Nephron (organoid): ENCODE results near the gene MRPL4.
"Not testable (repeated sequence)": the region's sequence is repeated elsewhere in the genome, so short reads cannot be mapped to it uniquely, and the experiment has no call there.

ENCODE experiments used
- H3K27ac Mint-ChIP-seq, 3 experiments: 2 replicates each; pipeline ENCODE4 v1.8.0; 2020; ENCODE audit warnings: mixed read lengths in 3 of 3, mild to moderate bottlenecking in 2 of 3, moderate library complexity in 1 of 3
- H3K27me3 Mint-ChIP-seq: 2 replicates; pipeline ENCODE4 v1.8.0; 2021; ENCODE audit warnings: low read depth, mild to moderate bottlenecking, moderate library complexity, mixed read lengths
- H3K36me3 Mint-ChIP-seq: 2 replicates; pipeline ENCODE4 v1.8.0; 2020; ENCODE audit warnings: low read depth, mixed read lengths
- H3K4me1 Mint-ChIP-seq: 2 replicates; pipeline ENCODE4 v1.8.0; 2020; ENCODE audit warnings: mixed read lengths
- H3K4me3 Mint-ChIP-seq, 3 experiments: 2 replicates each; pipeline ENCODE4 v1.8.0; 2020; ENCODE audit warnings: mild to moderate bottlenecking in 3 of 3, mixed read lengths in 3 of 3, moderate library complexity in 2 of 3
- H3K9me3 Mint-ChIP-seq: 2 replicates; pipeline ENCODE4 v1.8.0; 2020; ENCODE audit warnings: mixed read lengths
- TF ChIP-seq, protein P1 (sequence below), 3 experiments: fragments of 200-600 bp; sonication (generic); IDR thresholded peaks; one replicate each; pipeline ENCODE4 v1.5.0; 2021; ENCODE audit warnings: antibody characterized with exemption in 3 of 3; ENCODE audit not compliant: unreplicated experiment in 3 of 3

Gene MRPL4

DNA sequence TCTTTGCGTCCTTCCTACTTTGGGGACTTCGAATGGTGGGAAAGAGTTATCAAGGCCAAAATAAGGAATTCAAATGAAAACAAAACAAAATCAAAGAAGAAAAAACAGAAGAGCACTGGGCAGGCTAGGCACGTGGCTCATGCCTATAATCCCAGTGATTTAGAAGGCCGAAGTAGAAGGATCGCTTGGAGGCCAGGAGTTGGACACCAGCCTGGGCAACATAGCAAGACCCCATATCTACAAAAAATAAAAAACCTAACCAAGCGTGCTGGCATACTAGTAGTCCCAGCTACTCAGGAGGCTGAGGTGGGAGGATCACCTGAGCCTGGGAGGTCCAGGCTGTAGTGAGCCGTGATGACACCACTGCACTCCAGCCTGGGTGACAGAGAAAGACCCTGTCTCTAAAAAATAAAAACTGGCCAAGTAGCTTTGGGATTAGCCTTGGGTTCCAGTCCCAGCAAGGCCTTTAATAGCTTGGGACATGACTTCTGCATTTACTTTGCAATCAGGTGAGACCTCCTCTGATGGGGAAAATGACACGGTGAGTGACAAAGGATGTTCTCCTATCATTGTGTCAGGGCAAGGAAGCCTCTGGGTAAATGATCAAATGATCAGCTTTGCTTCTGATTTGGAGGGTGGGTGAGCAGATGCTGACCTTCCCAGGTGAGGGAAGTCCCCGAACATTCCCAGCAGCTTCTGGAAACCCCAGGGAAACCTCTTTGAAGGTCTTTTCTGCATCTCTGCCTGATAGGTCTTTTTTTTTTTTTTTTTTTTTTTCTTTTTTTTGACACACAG, 26.0 kb downstream of the MRPL4 start:
- no peaks in the 10 kb centered on the region for H3K36me3 Mint-ChIP-seq
- no peak overlapping the region for H3K4me3 Mint-ChIP-seq
- TF ChIP-seq, protein P1, sequence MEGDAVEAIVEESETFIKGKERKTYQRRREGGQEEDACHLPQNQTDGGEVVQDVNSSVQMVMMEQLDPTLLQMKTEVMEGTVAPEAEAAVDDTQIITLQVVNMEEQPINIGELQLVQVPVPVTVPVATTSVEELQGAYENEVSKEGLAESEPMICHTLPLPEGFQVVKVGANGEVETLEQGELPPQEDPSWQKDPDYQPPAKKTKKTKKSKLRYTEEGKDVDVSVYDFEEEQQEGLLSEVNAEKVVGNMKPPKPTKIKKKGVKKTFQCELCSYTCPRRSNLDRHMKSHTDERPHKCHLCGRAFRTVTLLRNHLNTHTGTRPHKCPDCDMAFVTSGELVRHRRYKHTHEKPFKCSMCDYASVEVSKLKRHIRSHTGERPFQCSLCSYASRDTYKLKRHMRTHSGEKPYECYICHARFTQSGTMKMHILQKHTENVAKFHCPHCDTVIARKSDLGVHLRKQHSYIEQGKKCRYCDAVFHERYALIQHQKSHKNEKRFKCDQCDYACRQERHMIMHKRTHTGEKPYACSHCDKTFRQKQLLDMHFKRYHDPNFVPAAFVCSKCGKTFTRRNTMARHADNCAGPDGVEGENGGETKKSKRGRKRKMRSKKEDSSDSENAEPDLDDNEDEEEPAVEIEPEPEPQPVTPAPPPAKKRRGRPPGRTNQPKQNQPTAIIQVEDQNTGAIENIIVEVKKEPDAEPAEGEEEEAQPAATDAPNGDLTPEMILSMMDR (IDR thresholded peaks at IDR 0.05; ENCODE audit: unreplicated experiment in 3 of 3) = no peak
- H3K27me3 Mint-ChIP-seq = peaks cover 33% of the 10 kb centered on the region
- H3K9me3 Mint-ChIP-seq = no peaks in the 10 kb centered on the region
- H3K27ac Mint-ChIP-seq = no peak overlapping the region
- H3K4me1 Mint-ChIP-seq = no peaks in the 10 kb centered on the region

DNA sequence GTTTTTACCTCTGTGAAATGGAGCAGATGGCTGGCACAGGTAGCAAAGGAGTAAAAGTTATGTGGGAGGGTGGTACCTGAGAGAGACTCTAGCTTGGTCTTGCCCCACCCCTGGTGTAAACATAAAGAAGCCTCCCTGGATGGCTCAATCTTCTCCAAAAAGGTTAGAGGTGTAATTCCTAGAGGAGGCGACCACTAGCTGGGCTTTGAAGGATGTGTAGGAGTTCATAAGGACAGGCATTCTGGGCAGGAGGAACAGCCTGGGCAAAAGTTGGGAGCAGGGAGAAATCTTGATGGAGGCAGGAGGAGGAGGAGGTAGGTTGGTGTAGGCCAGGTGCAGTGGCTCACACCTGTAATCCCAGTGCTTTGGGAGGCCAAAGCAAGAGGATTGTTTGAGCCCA, 26.9 kb downstream of the MRPL4 start:
- TF ChIP-seq, protein P1 (IDR thresholded peaks at IDR 0.05; ENCODE audit: unreplicated experiment in 3 of 3) = no peak
- no peak overlapping the region for H3K27ac Mint-ChIP-seq
- H3K4me1 Mint-ChIP-seq = no peaks in the 10 kb centered on the region
- H3K36me3 Mint-ChIP-seq = no peaks in the 10 kb centered on the region
- no peak overlapping the region for H3K4me3 Mint-ChIP-seq
- no peaks in the 10 kb centered on the region for H3K9me3 Mint-ChIP-seq
- H3K27me3 Mint-ChIP-seq = peaks cover 28% of the 10 kb centered on the region

DNA sequence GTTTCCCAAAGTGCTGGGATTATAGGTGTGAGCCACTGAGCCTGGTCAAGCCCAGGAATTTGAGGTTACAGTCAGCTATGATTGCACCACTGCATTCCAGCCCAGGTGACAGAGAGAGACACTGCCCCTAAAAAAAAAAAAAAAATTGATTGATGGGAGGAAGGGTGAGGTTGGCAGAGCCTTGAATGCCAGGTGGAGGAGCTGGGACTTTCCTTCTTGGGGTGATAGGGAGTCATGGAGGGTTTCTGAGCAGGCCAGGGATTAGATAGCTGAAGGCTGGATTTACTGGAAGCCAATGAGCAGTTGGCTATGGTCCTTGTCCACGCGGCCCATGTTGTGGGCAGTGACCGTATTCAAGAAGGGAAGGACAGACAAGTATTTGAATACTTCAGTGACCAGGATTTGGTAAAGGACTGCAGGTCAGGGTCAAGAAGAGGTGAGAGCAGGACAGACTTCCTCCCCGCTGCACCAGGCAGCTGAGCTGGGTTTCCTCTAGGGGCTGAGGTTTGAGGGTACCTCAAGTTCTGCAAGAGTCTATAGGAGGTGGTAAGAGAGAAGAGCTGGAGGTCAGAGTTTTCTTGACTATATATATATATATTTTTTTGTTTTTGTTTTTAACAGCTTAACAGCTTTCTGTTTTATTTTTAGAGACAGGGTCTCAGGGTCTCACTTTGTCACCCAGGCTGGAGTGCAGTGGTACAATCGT, 27.9 kb downstream of the MRPL4 start:
- no peaks in the 10 kb centered on the region for H3K4me1 Mint-ChIP-seq
- H3K4me3 Mint-ChIP-seq = no peak overlapping the region
- H3K36me3 Mint-ChIP-seq = peaks cover 1% of the 10 kb centered on the region
- peak overlapping the region in 1 of 3 experiments; percentile 45 for H3K27ac Mint-ChIP-seq
- H3K27me3 Mint-ChIP-seq = peaks cover 19% of the 10 kb centered on the region
- TF ChIP-seq, protein P1 (IDR thresholded peaks at IDR 0.05; ENCODE audit: unreplicated experiment in 3 of 3) = no peak
- no peaks in the 10 kb centered on the region for H3K9me3 Mint-ChIP-seq

DNA sequence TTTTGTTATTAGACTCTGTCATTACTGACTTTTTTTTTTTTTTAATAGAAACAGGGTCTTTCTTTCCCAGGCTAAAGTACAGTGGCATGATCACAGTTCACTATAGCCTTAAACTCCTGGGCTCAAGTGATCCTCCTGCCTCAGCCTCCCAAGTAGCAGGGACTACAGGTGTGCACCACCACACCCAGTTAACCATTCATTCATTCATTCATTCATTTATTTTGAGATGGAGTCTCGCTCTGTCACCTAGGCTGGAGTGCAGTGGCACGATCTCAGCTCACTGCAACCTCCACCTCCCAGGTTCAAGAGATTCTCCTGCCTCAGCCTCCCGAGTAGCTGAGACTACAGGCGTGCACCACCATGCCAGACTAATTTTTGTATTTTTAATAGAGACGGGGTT, 30.0 kb downstream of the MRPL4 start:
- H3K36me3 Mint-ChIP-seq, H3K9me3 Mint-ChIP-seq, H3K4me3 Mint-ChIP-seq, H3K27ac Mint-ChIP-seq, H3K4me1 Mint-ChIP-seq: not testable (repeated sequence)
- peaks cover 35% of the 10 kb centered on the region for H3K27me3 Mint-ChIP-seq

DNA sequence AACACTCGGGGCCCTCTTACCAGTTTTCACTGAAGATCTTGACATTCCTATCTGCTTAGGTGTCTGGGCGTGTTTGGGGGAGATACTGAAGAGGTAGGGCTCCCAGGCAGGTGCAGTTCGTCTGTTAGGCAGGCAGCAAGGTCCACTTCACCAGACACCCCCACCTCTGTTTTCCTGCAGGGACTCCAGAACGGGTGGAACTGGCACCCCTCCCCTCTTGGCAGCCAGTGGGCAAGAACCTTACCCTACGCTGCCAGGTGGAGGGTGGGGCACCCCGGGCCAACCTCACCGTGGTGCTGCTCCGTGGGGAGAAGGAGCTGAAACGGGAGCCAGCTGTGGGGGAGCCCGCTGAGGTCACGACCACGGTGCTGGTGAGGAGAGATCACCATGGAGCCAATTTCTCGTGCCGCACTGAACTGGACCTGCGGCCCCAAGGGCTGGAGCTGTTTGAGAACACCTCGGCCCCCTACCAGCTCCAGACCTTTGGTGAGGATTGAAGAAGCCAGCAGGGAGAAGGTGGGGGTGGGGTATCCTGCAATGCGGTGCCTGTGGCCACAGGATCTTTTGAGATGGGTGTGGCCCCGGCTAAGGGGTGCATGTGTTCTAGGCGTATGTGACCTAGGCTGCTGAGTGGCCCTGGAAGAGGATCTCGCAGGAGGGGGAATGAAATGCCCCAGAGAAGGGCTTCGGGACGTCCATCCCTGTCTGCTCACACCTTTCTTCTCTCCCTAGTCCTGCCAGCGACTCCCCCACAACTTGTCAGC, 31.5 kb downstream of the MRPL4 start:
- Mint-ChIP-seq H3K4me1 (peaks cover 9% of the 10 kb centered on the region), H3K4me3 (no peak overlapping the region), H3K36me3 (peaks cover 6% of the 10 kb centered on the region), H3K27me3 (peaks cover 49% of the 10 kb centered on the region), H3K9me3 (no peaks in the 10 kb centered on the region), H3K27ac (no peak overlapping the region)
- TF ChIP-seq, protein P1 (IDR thresholded peaks at IDR 0.05; ENCODE audit: unreplicated experiment in 3 of 3) = no peak
